WTC11 (cell line): Measurements from ENCODE around the gene DAG1.

ENCODE experiments used
- CTCF ChIP-seq: fragments of 200-600 bp; IDR thresholded peaks from 2 replicates; pipeline ENCODE4 v1.8.0; 2022; ENCODE audit warnings: antibody characterized with exemption
- ELF4 ChIP-seq: sonication (generic); formaldehyde crosslinking; IDR thresholded peaks from 2 replicates; pipeline ENCODE4 v1.8.1; 2022; ENCODE audit warnings: low read depth, mild to moderate bottlenecking, moderate library complexity, missing genetic modification reagents
- GABPB1 ChIP-seq: sonication (generic); formaldehyde crosslinking; IDR thresholded peaks from 2 replicates; pipeline ENCODE4 v1.8.1; 2023; ENCODE audit warnings: mild to moderate bottlenecking, missing genetic modification reagents
- MYBL2 ChIP-seq: sonication (generic); formaldehyde crosslinking; IDR thresholded peaks from 2 replicates; pipeline ENCODE4 v1.8.1; 2023; ENCODE audit warnings: mild to moderate bottlenecking, moderate library complexity, missing genetic modification reagents
- SP1 ChIP-seq: sonication (generic); formaldehyde crosslinking; conservative IDR thresholded peaks from 2 replicates; pipeline ENCODE4 v1.8.1; 2022; ENCODE audit warnings: missing genetic modification reagents

GRCh38 chr3:49428752-49429080 is 41.4 kb upstream of the DAG1 start:
- TF ChIP-seq MYBL2 (CRISPR knock-in tag) (no peak), CTCF (no peak), ELF4 (CRISPR knock-in tag) (no peak), SP1 (CRISPR knock-in tag) (no peak), GABPB1 (CRISPR knock-in tag) (no peak)
